Stimulated activated CD8-positive, alpha-beta memory T cell treated with anti-CD3 and anti-CD28 coated beads, Interleukin-15, amount 100 ng/mL, for 24 hours (primary cell): ENCODE measurements around the gene SLC39A7.

ENCODE experiments used
- DNase-seq: peaks from one replicate; pipeline ENCODE4 v3.0.0-alpha.2; 2020; ENCODE audit warnings: low read depth

Gene SLC39A7

DNA sequence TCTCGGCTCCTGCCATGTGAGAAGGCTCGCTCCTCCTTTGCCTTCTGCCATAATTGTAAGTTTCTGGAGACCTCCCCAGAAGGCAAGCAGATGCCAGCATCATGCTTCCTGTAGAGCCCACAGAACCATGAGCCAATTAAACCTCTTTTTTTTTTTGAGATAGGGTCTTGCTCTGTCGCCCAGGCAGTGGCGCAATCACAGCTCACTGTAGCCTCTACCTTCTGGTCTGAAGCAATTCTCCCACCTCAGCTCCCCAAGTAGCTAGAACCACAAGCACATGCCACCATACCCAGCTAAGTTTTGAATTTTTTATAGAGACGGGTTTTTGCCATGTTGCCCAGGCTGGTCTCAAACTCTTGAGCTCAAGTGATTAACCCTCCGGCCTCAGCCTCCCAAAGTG, 36.2 kb downstream of the SLC39A7 start:
- DNase-seq, result no peak

DNA sequence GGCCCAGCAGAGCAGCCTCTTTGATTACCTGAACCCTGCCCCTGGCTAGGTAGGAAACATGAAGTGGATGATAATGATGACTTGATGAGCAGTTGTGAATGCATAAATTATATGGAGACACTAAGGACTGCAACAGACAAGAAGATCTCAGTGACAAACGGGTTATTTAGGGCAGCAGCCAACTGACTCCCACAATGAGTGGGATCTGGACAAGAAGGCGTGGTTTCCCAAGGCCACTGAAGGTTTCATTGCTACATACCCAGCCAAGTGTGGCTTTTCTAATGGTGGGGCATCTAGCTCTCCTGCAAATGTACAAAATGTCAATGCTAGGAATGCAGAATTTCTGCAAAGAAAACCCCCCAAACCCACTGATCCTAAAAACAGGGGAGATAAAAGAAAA, 37.1 kb downstream of the SLC39A7 start:
- DNase-seq, result no peak

DNA sequence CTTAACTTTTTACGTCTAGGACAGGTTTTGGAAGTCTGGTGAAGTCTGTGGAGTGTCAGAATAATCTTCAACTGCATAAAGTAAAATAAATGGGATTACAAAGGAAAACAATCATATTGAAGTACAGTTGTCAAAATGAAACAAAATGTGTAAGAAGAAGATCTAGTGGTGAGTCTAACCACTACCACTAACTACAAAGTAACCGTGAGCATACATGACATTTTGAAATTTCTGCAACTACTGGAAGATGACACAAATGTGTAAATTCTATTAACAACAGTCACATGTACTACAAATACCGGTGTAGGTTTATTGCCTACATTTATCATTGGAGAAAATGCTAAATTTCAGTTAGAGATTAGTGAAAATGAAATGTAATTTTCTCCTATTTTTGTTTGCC, 41.3 kb downstream of the SLC39A7 start:
- no peak for DNase-seq

DNA sequence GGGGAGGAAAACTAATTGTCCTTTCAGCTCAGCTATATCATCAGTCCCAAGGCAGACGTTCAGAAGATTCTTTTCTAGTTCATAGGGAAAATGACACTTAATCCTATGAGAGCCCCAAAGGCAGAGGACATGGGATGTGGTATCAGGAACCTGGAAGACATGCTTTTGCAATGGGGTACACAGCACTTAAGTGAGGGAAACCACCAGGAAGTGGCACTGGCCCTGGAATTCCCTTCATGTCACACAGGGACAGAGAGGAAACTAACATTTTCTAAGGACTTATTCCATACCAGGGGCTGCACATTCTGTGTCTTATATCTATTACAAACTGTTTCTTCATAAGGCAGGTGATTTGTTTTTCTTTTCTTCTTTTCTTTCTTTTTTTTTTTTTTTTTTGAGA, 42.8 kb downstream of the SLC39A7 start:
- DNase-seq, result no peak

- DNase-seq, result peak; percentile 79
Observed at GRCh38 chr6:33247977-33248642, 47.4 kb downstream of the SLC39A7 start.

GRCh38 chr6:33248643-33248931, 47.9 kb downstream of the SLC39A7 start:
- DNase-seq, result peak; percentile 24

- DNase-seq, result peak; percentile 77
Observed at GRCh38 chr6:33248932-33249731, 48.5 kb downstream of the SLC39A7 start.

DNA sequence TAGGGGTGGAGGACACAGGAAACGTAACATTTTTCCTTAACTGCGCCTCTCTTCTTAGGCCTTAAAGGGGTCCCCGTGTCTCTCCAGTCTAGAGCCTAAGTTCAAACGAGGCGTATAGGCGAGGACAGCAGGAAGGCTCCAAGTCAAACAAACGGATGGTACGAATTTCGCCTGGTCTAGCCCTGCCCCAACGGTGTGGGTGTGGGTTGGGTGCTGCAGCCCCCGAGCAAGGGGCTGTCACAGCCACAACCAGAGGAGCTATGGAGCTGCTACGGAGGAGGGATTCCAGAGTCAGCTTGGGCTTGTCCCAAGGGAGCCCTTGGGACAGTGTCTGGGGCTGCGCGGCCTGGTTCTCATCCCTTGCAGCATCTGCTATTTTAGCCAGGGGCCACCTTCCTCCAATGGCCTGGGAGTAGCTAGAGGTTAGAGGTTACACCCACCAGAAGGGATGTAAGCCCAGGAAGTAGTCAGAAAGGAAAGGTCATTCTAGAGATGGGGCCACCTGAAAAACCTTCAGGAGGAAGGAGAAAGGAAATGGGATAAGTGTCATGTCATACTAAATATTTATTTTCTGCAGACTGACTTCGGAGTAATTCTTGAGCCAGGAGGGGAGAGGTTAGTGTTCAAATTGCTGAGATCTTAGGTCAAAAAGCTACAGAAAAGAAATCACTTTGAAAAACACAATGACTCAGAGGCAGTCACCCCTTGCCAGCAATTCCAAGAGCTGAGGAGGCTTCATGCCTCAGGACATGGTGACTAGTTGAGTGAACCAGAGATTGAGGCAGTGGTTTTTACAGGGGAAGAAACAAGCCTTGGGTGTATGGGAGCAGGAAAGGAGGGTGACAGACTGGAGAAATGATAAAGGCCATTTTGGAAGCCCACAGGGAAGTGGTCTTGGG, 49.3 kb downstream of the SLC39A7 start:
- no peak for DNase-seq

- no peak for DNase-seq
Observed at GRCh38 chr6:33250731-33251130, 50.1 kb downstream of the SLC39A7 start.

- DNase-seq, result no peak
Observed at GRCh38 chr6:33251395-33252012, 50.8 kb downstream of the SLC39A7 start.

DNA sequence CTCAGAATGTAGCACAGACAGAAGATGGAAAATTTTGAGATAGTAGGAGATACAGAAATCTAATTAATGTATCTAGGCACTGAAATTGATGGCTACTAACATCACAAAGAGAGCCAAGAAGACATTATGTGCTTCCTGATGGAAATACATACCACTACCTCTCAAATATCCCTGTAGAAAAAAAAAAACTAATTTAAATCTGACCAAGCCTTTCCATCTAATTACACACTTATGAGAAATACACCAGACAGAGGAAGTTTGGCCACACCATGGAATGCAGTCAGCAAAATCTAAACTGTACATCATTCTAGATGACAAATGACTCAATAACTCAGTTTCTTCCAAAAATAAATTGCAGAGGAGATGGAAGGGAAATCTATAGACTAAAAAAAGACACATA, 52.1 kb downstream of the SLC39A7 start:
- no peak for DNase-seq
